ENCODE measurements around the gene TMEM163. TPM values are rescaled to one million over a fixed set of nuclear protein-coding genes. Genes with fewer than 3 reads are reported as not detected.

Gene TMEM163
- polyA plus RNA-seq, 1 donor from 2014 or later = 3.5 TPM

GRCh38 chr2:134739236-134739878, 20.6 kb upstream of the TMEM163 start:
- no peaks in the 10 kb centered on the region for H3K9me2 ChIP-seq (ENCODE audit: insufficient read depth, low read length)
- H3K79me2 ChIP-seq (replicated peaks; ENCODE audit: insufficient read depth, low read length) = no peaks in the 10 kb centered on the region
- TF ChIP-seq EP300 (conservative IDR thresholded peaks at IDR 0.05; ENCODE audit: poor library complexity, severe bottlenecking) = no peak
- TF ChIP-seq REST (IDR thresholded peaks at IDR 0.05; ENCODE audit: borderline replicate concordance) = no peak
- no peak for TF ChIP-seq POLR2AphosphoS5 (IDR thresholded peaks at IDR 0.05)
- no peak for TF ChIP-seq RAD21 (conservative IDR thresholded peaks at IDR 0.05)
- no peak for TF ChIP-seq EZH2 (IDR thresholded peaks at IDR 0.05; ENCODE audit: borderline replicate concordance, insufficient read depth, low read length, poor library complexity, severe bottlenecking)
- TF ChIP-seq SMC3 (conservative IDR thresholded peaks at IDR 0.05; ENCODE audit: poor library complexity) = no peak
- no peak for TF ChIP-seq TAF1 (IDR thresholded peaks at IDR 0.05; ENCODE audit: low read depth)
- no peak for TF ChIP-seq MXI1 (conservative IDR thresholded peaks at IDR 0.05; ENCODE audit: poor library complexity, severe bottlenecking)
- TF ChIP-seq CTCF (IDR thresholded peaks at IDR 0.05; ENCODE audit: poor library complexity, severe bottlenecking) = no peak
- H2AFZ ChIP-seq (ENCODE audit: low read depth, low read length) = no peak overlapping the region
- no peaks in the 10 kb centered on the region for H4K20me1 ChIP-seq (ENCODE audit: insufficient read depth)
- H3K27me3 ChIP-seq (ENCODE audit: insufficient read depth, low read depth, low read length) = no peaks in the 10 kb centered on the region
- no peaks in the 10 kb centered on the region for H3K9me3 ChIP-seq (ENCODE audit: low read length)
- no peak overlapping the region for H3K4me3 ChIP-seq (ENCODE audit: low read length)
- no peaks in the 10 kb centered on the region for H3F3A ChIP-seq (ENCODE audit: insufficient read depth, low read length, poor library complexity, severe bottlenecking)
- no peak overlapping the region for H3K4me2 ChIP-seq (ENCODE audit: low read length)
- no peak overlapping the region for H3K27ac ChIP-seq (ENCODE audit: low read length)
- no peaks in the 10 kb centered on the region for H3K36me3 ChIP-seq (ENCODE audit: insufficient read depth, low read length)
- H3K9ac ChIP-seq (ENCODE audit: low read length) = no peak overlapping the region

GRCh38 chr2:134738141-134738870, 19.5 kb upstream of the TMEM163 start:
- H3K4me2 ChIP-seq (ENCODE audit: low read length) = no peak overlapping the region
- no peak overlapping the region for H2AFZ ChIP-seq (ENCODE audit: low read depth, low read length)
- no peak overlapping the region for H3K4me3 ChIP-seq (ENCODE audit: low read length)
- no peaks in the 10 kb centered on the region for H3K27me3 ChIP-seq (ENCODE audit: insufficient read depth, low read depth, low read length)
- H3F3A ChIP-seq (ENCODE audit: insufficient read depth, low read length, poor library complexity, severe bottlenecking) = no peaks in the 10 kb centered on the region
- no peaks in the 10 kb centered on the region for H3K79me2 ChIP-seq (replicated peaks; ENCODE audit: insufficient read depth, low read length)
- peaks cover 1% of the 10 kb centered on the region for H3K9me3 ChIP-seq (ENCODE audit: low read length)
- no peaks in the 10 kb centered on the region for H4K20me1 ChIP-seq (ENCODE audit: insufficient read depth)
- no peaks in the 10 kb centered on the region for H3K9me2 ChIP-seq (ENCODE audit: insufficient read depth, low read length)
- H3K27ac ChIP-seq (ENCODE audit: low read length) = no peak overlapping the region
- H3K36me3 ChIP-seq (ENCODE audit: insufficient read depth, low read length) = no peaks in the 10 kb centered on the region
- no peak overlapping the region for H3K9ac ChIP-seq (ENCODE audit: low read length)
- no peak for TF ChIP-seq RAD21 (conservative IDR thresholded peaks at IDR 0.05)
- TF ChIP-seq REST (IDR thresholded peaks at IDR 0.05; ENCODE audit: borderline replicate concordance) = no peak
- no peak for TF ChIP-seq CTCF (IDR thresholded peaks at IDR 0.05; ENCODE audit: poor library complexity, severe bottlenecking)
- TF ChIP-seq TAF1 (IDR thresholded peaks at IDR 0.05; ENCODE audit: low read depth) = no peak
- TF ChIP-seq EZH2 (IDR thresholded peaks at IDR 0.05; ENCODE audit: borderline replicate concordance, insufficient read depth, low read length, poor library complexity, severe bottlenecking) = no peak
- no peak for TF ChIP-seq MXI1 (conservative IDR thresholded peaks at IDR 0.05; ENCODE audit: poor library complexity, severe bottlenecking)
- no peak for TF ChIP-seq POLR2AphosphoS5 (IDR thresholded peaks at IDR 0.05)
- TF ChIP-seq SMC3 (conservative IDR thresholded peaks at IDR 0.05; ENCODE audit: poor library complexity) = no peak
- no peak for TF ChIP-seq EP300 (conservative IDR thresholded peaks at IDR 0.05; ENCODE audit: poor library complexity, severe bottlenecking)
